SK-N-SH (cell line): ENCODE measurements around the gene HPCAL1. TPM values are rescaled to one million over a fixed set of nuclear protein-coding genes. Genes with fewer than 3 reads are reported as not detected.

Experiments used
- CTCF ChIA-PET: fragments of 300-600, 350-600 bp; formaldehyde crosslinking; extraction: SDS; loops from one replicate; lab custom pipeline; 2021; lab: Yijun Ruan, JAX
- POLR2A ChIA-PET: fragments of 350-600 bp; sonication (Branson Sonifier 250); formaldehyde crosslinking; extraction: SDS; loops from one replicate; lab custom pipeline; 2020; ENCODE audit warnings: antibody characterized with exemption, inconsistent platforms; lab: Yijun Ruan, JAX
- DNase-seq: peaks from one replicate; pipeline ENCODE4 v3.0.0; 2012
- H2AFZ ChIP-seq: fragments of 200-600 bp; sonication (generic); 2 replicates; pipeline ENCODE4 v1.8.1; 2016; ENCODE audit warnings: antibody characterized with exemption, mild to moderate bottlenecking, low read depth
- H3F3A ChIP-seq: fragments of 200-600 bp; sonication (generic); replicated peaks from 2 replicates; pipeline ENCODE3; 2016; ENCODE audit warnings: antibody characterized with exemption, mild to moderate bottlenecking; ENCODE audit not compliant: insufficient read depth
- H3K27ac ChIP-seq, 2 experiments: fragments of 200-500 bp in 1 of 2; fragments of 200-600 bp in 1 of 2; sonication (Bioruptor generic) in 1 of 2; sonication (generic), shearing (Covaris generic) in 1 of 2; 2 replicates each; pipeline versions ENCODE4 v1.5.1 to v1.6.1; 2014 to 2016; ENCODE audit warnings: low read depth in 2 of 2, inconsistent platforms in 1 of 2, low read length in 1 of 2, mild to moderate bottlenecking in 1 of 2, mixed read lengths in 1 of 2
- H3K27me3 ChIP-seq: fragments of 200-600 bp; sonication (generic), shearing (Covaris generic); 2 replicates; pipeline ENCODE4 v1.6.1; 2016; ENCODE audit warnings: mixed run types; ENCODE audit not compliant: insufficient read depth
- H3K36me3 ChIP-seq, 2 experiments: fragments of 200-500 bp in 1 of 2; fragments of 200-600 bp in 1 of 2; sonication (Bioruptor generic) in 1 of 2; sonication (generic) in 1 of 2; replicated peaks in 1 of 2; 2 replicates each; pipeline versions ENCODE3 to v1.5.1; 2014 to 2016; ENCODE audit warnings: low read length in 1 of 2, mild to moderate bottlenecking in 1 of 2; ENCODE audit not compliant: insufficient read depth in 2 of 2, control insufficient read depth in 1 of 2
- H3K4me1 ChIP-seq, 2 experiments: fragments of 200-500 bp in 1 of 2; fragments of 200-600 bp in 1 of 2; sonication (Bioruptor generic) in 1 of 2; sonication (generic), shearing (Covaris generic) in 1 of 2; 2 replicates each; pipeline versions ENCODE4 v1.5.1 to v1.6.1; 2014 to 2016; ENCODE audit warnings: low read depth in 1 of 2, low read length in 1 of 2, mixed run types in 1 of 2; ENCODE audit not compliant: insufficient read depth in 2 of 2, control insufficient read depth in 1 of 2
- H3K4me2 ChIP-seq: fragments of 200-600 bp; sonication (generic), shearing (Covaris generic); 2 replicates; pipeline ENCODE4 v1.6.1; 2017; ENCODE audit warnings: mixed run types
- H3K4me3 ChIP-seq, 2 experiments: fragments of 200-500 bp in 1 of 2; fragments of 200-600 bp in 1 of 2; sonication (Bioruptor generic) in 1 of 2; sonication (generic), shearing (Covaris generic) in 1 of 2; 2 replicates each; pipeline versions ENCODE4 v1.5.1 to v1.8.1; 2014 to 2016; ENCODE audit warnings: low read depth in 2 of 2, inconsistent platforms in 1 of 2, low read length in 1 of 2, mild to moderate bottlenecking in 1 of 2, mixed read lengths in 1 of 2, moderate library complexity in 1 of 2
- H3K79me2 ChIP-seq: fragments of 200-600 bp; sonication (generic); 2 replicates; pipeline ENCODE4 v1.8.1; 2017; ENCODE audit warnings: mild to moderate bottlenecking; ENCODE audit not compliant: insufficient read depth
- H3K9ac ChIP-seq: fragments of 200-600 bp; sonication (generic); 2 replicates; pipeline ENCODE4 v1.6.1; 2017; ENCODE audit warnings: mixed run types
- H3K9me2 ChIP-seq: fragments of 200-600 bp; sonication (generic); 2 replicates; pipeline ENCODE4 v1.6.1; 2017; ENCODE audit warnings: mixed run types
- H3K9me3 ChIP-seq: fragments of 200-600 bp; sonication (generic); 2 replicates; pipeline ENCODE4 v1.6.1; 2017; ENCODE audit warnings: mixed run types, mild to moderate bottlenecking, moderate library complexity
- H4K20me1 ChIP-seq: fragments of 200-600 bp; sonication (generic); 2 replicates; pipeline ENCODE4 v1.6.1; 2017; ENCODE audit warnings: mild to moderate bottlenecking, mixed run types; ENCODE audit not compliant: insufficient read depth
- FOXJ3 ChIP-seq: sonication (generic); formaldehyde crosslinking; IDR thresholded peaks from 2 replicates; pipeline ENCODE4 v1.5.1; 2020; ENCODE audit warnings: mild to moderate bottlenecking, missing genetic modification reagents
- GABPA ChIP-seq: IDR thresholded peaks from 2 replicates; pipeline ENCODE4 v1.4.0; 2012; ENCODE audit warnings: low read depth, mild to moderate bottlenecking
- GATA2 ChIP-seq: sonication (generic); formaldehyde crosslinking; IDR thresholded peaks from 2 replicates; pipeline ENCODE4 v1.5.0; 2020; ENCODE audit warnings: mild to moderate bottlenecking, missing genetic modification reagents
- MAX ChIP-seq: IDR thresholded peaks from 2 replicates; pipeline ENCODE4 v1.4.0; 2012; ENCODE audit warnings: low read depth
- MXI1 ChIP-seq: IDR thresholded peaks from 2 replicates; pipeline ENCODE4 v1.6.1; 2012; ENCODE audit warnings: mild to moderate bottlenecking, low read depth, low read length, improper control_type of control experiment
- PBX3 ChIP-seq: IDR thresholded peaks from 2 replicates; pipeline ENCODE4; 2012
- POLR2AphosphoS5 ChIP-seq: IDR thresholded peaks from 2 replicates; pipeline ENCODE4 v1.6.1; 2012; ENCODE audit warnings: low read depth, low read length
- RAD21 ChIP-seq: IDR thresholded peaks from 2 replicates; pipeline ENCODE4 v1.6.1; 2012; ENCODE audit warnings: mild to moderate bottlenecking, low read length
- RCOR1 ChIP-seq: fragments of 150-350 bp; IDR thresholded peaks from 2 replicates; pipeline ENCODE4 v1.6.1; 2017; ENCODE audit warnings: antibody characterized with exemption, low read length
- REST ChIP-seq: IDR thresholded peaks from 2 replicates; pipeline ENCODE4 v1.6.1; 2012; ENCODE audit warnings: mild to moderate bottlenecking, low read depth, low read length, moderate library complexity
- RFX5 ChIP-seq: IDR thresholded peaks from 2 replicates; pipeline ENCODE4 v1.6.1; 2012; ENCODE audit warnings: mild to moderate bottlenecking, improper control_type of control experiment, low read length
- RXRA ChIP-seq: IDR thresholded peaks from 2 replicates; pipeline ENCODE4 v1.4.0; 2012; ENCODE audit warnings: low read depth, mild to moderate bottlenecking, borderline replicate concordance
- SIN3A ChIP-seq: IDR thresholded peaks from 2 replicates; pipeline ENCODE4 v1.6.1; 2012; ENCODE audit warnings: low read depth, mild to moderate bottlenecking, low read length, moderate library complexity, borderline replicate concordance
- TCF12 ChIP-seq: IDR thresholded peaks from 2 replicates; pipeline ENCODE4 v1.4.0; 2012
- TEAD4 ChIP-seq: IDR thresholded peaks from 2 replicates; pipeline ENCODE4 v1.4.0; 2012; ENCODE audit warnings: mild to moderate bottlenecking, borderline replicate concordance; ENCODE audit not compliant: insufficient read depth
- USF2 ChIP-seq: fragments of 150-350 bp; IDR thresholded peaks from 2 replicates; pipeline ENCODE4 v1.6.1; 2017; ENCODE audit warnings: antibody characterized with exemption, low read length, low read depth, borderline replicate concordance
- YY1 ChIP-seq: IDR thresholded peaks from 2 replicates; pipeline ENCODE4 v1.4.0; 2012; ENCODE audit warnings: low read depth, mild to moderate bottlenecking
- WGBS: methylation state at CpG from one replicate; pipeline ENCODE4 v1.1.6; 2017; ENCODE audit warnings: low lambda C conversion rate; 5-methylcytosine and 5-hydroxymethylcytosine counted together
- polyA plus RNA-seq, 3 experiments: library from polyadenylated mRNA; depleted of rRNA; stranded (reverse); fragments of >200 nt; gene quantifications; 2 replicates each; pipeline ENCODE4 v1.2.3, GENCODE V29; 2012

Gene HPCAL1
- polyA plus RNA-seq, 1 of the 3 experiments (the other 2 are of a cell fraction) = 77.0 TPM

- no peaks in the 10 kb centered on the region for H3K79me2 ChIP-seq
- WGBS = 83% methylated on average over 13 of the region's 14 CpGs
Measured at GRCh38 chr2:10362096-10362897, 59.6 kb downstream of the HPCAL1 start.

More at GRCh38 chr2:10362096-10362897, 59.6 kb downstream of the HPCAL1 start:
- H3K27me3 ChIP-seq = no peaks in the 10 kb centered on the region
- CTCF ChIA-PET = interaction anchor here (0.6 to 3.7 kb wide), 15 partner anchors 10 to 289 kb away, joined by 3 to 20 read pairs (median 5); partner anchors contain the start of gene HPCAL1
- no peaks in the 10 kb centered on the region for H3K9me2 ChIP-seq
- H3K4me2 ChIP-seq = no peak overlapping the region
- H4K20me1 ChIP-seq = no peaks in the 10 kb centered on the region
- peak; percentile 76 for DNase-seq
- TF ChIP-seq RAD21 = no peak
- no peak for TF ChIP-seq USF2
- no peak for TF ChIP-seq RCOR1
- no peak for TF ChIP-seq TEAD4
- TF ChIP-seq RFX5 = no peak
- TF ChIP-seq SIN3A = no peak
- no peak for TF ChIP-seq POLR2AphosphoS5
- no peak for TF ChIP-seq TCF12
- TF ChIP-seq GATA2 (CRISPR knock-in tag) = no peak
- TF ChIP-seq MXI1 = no peak
- TF ChIP-seq REST = no peak
- no peak for TF ChIP-seq GABPA
- no peak for TF ChIP-seq YY1
- TF ChIP-seq PBX3 = no peak
- no peak for TF ChIP-seq RXRA
- TF ChIP-seq MAX = no peak
- no peak for TF ChIP-seq FOXJ3 (CRISPR knock-in tag)
- H3F3A ChIP-seq = no peaks in the 10 kb centered on the region
- H3K27ac ChIP-seq = peak overlapping the region in 1 of 2 experiments; percentile 69; a peak in 2 of 4 replicates
- H3K4me3 ChIP-seq = no peak overlapping the region
- no peak overlapping the region for H2AFZ ChIP-seq
- H3K9me3 ChIP-seq = no peaks in the 10 kb centered on the region
- H3K4me1 ChIP-seq = peaks cover 10 to 73% of the 10 kb centered on the region in 2 experiments; a peak in 2 of 4 replicates
- H3K9ac ChIP-seq = no peak overlapping the region
- H3K36me3 ChIP-seq = no peaks in the 10 kb centered on the region
- POLR2A ChIA-PET = no interaction called here
